ENCODE data around the gene UIMC1. TPM values are rescaled to one million over a fixed set of nuclear protein-coding genes. Genes with fewer than 3 reads are reported as not detected.

UIMC1 gene
- total RNA-seq, 2 experiments from 2014 or later, result 42.7 to 78.5 TPM

GRCh38 chr5:177022386-177023302 lies 16.1 kb upstream of the UIMC1 start, which contains the start of gene ZNF346:
Gene ZNF346 (plus strand): TSS chr5:177022696. CDS start chr5:177022739, 43 bp downstream.
- Histone ChIP-seq H3K9me2 (ENCODE audit: insufficient read depth, low read length) (no peaks in the 10 kb centered on the region), H2AFZ (ENCODE audit: low read length) (peak within 1 kb of the TSS; percentile 87), H3K4me3 (ENCODE audit: low read depth, low read length, poor library complexity, severe bottlenecking) (peak within 1 kb of the TSS; percentile 83), H3K4me1 (ENCODE audit: insufficient read depth, low read length, poor library complexity, severe bottlenecking) (peaks cover 30% of the 10 kb centered on the region), H3K9me3 (ENCODE audit: low read length) (no peaks in the 10 kb centered on the region), H3K79me2 (ENCODE audit: insufficient read depth, low read depth, low read length) (peaks cover 42% of the 10 kb centered on the region; the same call in 1 of the 2 replicates), H3K4me2 (ENCODE audit: low read length) (peak within 1 kb of the TSS; percentile 99), H4K20me1 (ENCODE audit: insufficient read depth, low read length) (no peaks in the 10 kb centered on the region), H3K27ac (ENCODE audit: low read depth, low read length, poor library complexity, severe bottlenecking) (peak within 1 kb of the TSS; percentile 60), H3K36me3 (ENCODE audit: insufficient read depth, low read length) (peaks cover 29% of the 10 kb centered on the region)
- ChIA-PET CTCF (ENCODE audit: unreplicated experiment) (interaction anchor here (0.6 to 1.0 kb wide), 4 partner anchors 10 to 362 kb away, joined by 3 read pairs; no protein-coding TSS in a partner anchor), POLR2A (interaction anchor here (0.6 to 7.5 kb wide), 13 partner anchors 9 to 408 kb away, joined by 3 to 74 read pairs (median 3); partner anchors contain the start of gene UIMC1)
- TF ChIP-seq EZH2phosphoT487 (IDR thresholded peaks at IDR 0.05; ENCODE audit: borderline replicate concordance, low read depth, low read length), result no peak
- peak; percentile 72 for TF ChIP-seq CTCF (conservative IDR thresholded peaks at IDR 0.05; ENCODE audit: low read length)
- BruUV-seq (replicated peaks), result TSS peak; percentile 61
- peak; percentile 99 for DNase-seq (ENCODE audit: low spot score)
- intact Hi-C loops (cut with micrococcal nuclease; ENCODE audit: unreplicated experiment), result no loop called here

- no peak for DNase-seq (ENCODE audit: low spot score)
- no peaks in the 10 kb centered on the region for H4K20me1 ChIP-seq (ENCODE audit: insufficient read depth, low read length)
- no peak overlapping the region for H3K4me3 ChIP-seq (ENCODE audit: low read depth, low read length, poor library complexity, severe bottlenecking)
- POLR2A ChIA-PET, result interaction anchor here (0.6 to 7.5 kb wide), 4 partner anchors 9 to 72 kb away, joined by 3 to 74 read pairs (median 8); partner anchors contain the start of gene UIMC1
- no peaks in the 10 kb centered on the region for H3K9me3 ChIP-seq (ENCODE audit: low read length)
- H3K9me2 ChIP-seq (ENCODE audit: insufficient read depth, low read length), result no peaks in the 10 kb centered on the region
- no peak for TF ChIP-seq EZH2phosphoT487 (IDR thresholded peaks at IDR 0.05; ENCODE audit: borderline replicate concordance, low read depth, low read length)
- TF ChIP-seq CTCF (conservative IDR thresholded peaks at IDR 0.05; ENCODE audit: low read length), result no peak
- CTCF ChIA-PET (ENCODE audit: unreplicated experiment), result interaction anchor here (0.9 to 1.0 kb wide), 3 partner anchors 9 to 14 kb away, joined by 3 read pairs; no protein-coding TSS in a partner anchor
- H3K36me3 ChIP-seq (ENCODE audit: insufficient read depth, low read length), result peaks cover 9% of the 10 kb centered on the region
- peaks cover 27% of the 10 kb centered on the region for H3K4me1 ChIP-seq (ENCODE audit: insufficient read depth, low read length, poor library complexity, severe bottlenecking)
- H2AFZ ChIP-seq (ENCODE audit: low read length), result no peak overlapping the region
- peaks cover 33% of the 10 kb centered on the region; the same call in 1 of the 2 replicates for H3K79me2 ChIP-seq (ENCODE audit: insufficient read depth, low read depth, low read length)
- BruUV-seq (replicated peaks), result TSS peak; percentile 42
- H3K27ac ChIP-seq (ENCODE audit: low read depth, low read length, poor library complexity, severe bottlenecking), result no peak overlapping the region
- intact Hi-C loops (cut with micrococcal nuclease; ENCODE audit: unreplicated experiment), result no loop called here
- H3K4me2 ChIP-seq (ENCODE audit: low read length), result no peak overlapping the region
Observed at GRCh38 chr5:177020033-177020432, 13.5 kb upstream of the UIMC1 start.
